HG03565 (cell line): Measurements from ENCODE around the gene CEP112.

Source experiments
- ATAC-seq: cut with Tn5 transposase; IDR thresholded peaks from one replicate; pipeline ENCODE4 v1.9.1; 2021; ENCODE audit warnings: mild to moderate bottlenecking, moderate library complexity; ENCODE audit not compliant: unreplicated experiment

CEP112 gene

GRCh38 chr17:65998675-65999074, 193.3 kb downstream of the CEP112 start:
- no peak for ATAC-seq

DNA sequence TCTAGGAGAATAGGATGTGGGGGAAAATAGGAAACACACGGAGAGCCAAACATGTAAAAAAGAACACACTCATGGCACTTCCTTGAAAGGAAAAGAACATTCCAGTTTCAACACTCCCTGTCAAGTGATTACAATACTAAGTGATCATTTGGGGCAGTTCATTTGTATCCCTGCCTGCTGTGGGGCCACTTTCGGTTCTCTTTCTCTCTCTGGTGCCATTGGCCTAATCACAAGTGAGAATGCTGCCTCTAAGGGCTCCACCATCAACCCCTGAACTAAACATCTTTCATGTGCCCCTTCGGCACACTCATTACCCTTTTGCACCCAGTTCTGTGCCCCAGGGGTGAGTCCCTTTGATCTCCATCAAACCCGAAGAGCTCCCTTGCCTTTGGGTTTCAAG, 197.3 kb downstream of the CEP112 start:
- ATAC-seq: no peak

GRCh38 chr17:65994114-65994513, 197.8 kb downstream of the CEP112 start:
- ATAC-seq: no peak

GRCh38 chr17:65990593-65990992, 201.3 kb downstream of the CEP112 start:
- ATAC-seq: no peak

DNA sequence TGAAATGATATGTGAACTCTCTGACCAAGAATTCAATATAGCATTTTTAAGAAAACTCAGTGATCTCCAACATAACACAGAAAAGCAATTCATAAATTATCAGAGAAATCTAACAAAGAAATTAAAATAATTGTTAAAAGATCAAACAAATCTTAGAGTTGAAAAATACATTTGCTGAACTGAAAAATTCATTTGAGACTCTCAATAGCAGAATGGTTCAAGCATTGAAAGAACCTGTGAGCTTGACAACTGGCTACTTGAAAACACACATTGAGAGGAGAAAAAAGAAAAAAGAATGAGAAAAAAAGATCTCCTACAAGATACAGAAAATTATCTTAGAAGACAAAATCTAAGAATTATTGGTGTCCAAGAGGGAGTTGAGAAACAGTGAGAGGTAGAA, 203.5 kb downstream of the CEP112 start:
- ATAC-seq: no peak

DNA sequence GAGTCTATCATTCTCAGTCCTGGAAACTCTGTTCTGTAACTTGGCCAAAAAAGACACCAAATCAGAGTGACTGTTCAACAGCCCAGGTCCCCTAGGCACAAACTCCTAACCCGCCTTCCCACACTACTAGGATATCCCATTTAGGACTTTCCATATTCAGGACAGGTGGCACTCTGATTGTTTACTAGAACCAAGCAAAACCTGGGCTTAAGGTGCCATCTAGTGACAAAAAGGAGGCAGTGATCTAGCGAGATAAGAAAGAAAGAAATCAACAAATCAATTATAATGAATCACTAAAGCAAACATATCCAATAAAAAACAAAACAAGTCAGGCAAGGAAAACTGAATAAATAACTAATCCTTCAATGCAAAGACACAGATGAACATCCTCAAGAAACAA, 203.9 kb downstream of the CEP112 start:
- ATAC-seq: no peak

- ATAC-seq: no peak
Observed at GRCh38 chr17:65985571-65985970, 206.4 kb downstream of the CEP112 start.

- no peak for ATAC-seq
Observed at GRCh38 chr17:65984299-65984698, 207.6 kb downstream of the CEP112 start.

DNA sequence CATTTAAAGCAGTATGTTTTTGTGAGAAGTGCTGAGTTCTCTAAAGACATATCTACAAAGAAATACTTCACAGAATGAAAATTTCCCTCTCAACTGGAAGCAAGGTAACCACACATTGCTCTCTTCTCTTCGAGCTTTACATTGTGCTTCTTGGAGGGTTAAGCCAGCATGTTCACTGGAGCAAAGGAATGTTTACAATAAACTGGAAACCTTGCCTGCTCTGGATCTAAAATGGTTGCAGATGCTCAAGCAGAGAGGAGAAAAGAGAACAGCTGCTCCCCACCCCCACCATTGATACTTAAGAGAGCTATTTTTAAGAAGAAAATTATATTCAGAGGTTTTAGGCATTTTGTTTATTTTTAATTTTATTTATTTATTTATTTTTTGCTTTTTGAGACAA, 213.1 kb downstream of the CEP112 start:
- no peak for ATAC-seq

DNA sequence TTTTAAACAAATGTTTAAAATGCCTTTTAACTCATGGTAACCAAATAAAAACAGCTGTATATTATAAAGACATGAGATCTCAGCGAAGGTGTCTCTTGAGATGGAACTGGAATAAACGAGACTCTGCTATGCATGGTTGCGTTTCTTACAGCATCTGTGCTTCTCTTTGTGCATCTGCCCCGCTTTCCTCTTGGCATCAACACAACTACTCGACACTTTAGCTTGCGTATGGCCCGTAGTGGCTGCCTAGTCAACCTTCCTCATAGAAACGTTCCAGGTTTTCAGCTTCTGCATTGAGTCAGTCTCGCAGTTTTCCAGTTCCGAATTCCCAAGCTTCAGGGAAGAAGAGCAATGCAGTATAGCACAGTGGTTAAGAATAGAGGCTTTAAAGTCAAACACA, 214.9 kb downstream of the CEP112 start:
- ATAC-seq: no peak

- no peak for ATAC-seq
Observed at GRCh38 chr17:65975878-65976277, 216.1 kb downstream of the CEP112 start.

DNA sequence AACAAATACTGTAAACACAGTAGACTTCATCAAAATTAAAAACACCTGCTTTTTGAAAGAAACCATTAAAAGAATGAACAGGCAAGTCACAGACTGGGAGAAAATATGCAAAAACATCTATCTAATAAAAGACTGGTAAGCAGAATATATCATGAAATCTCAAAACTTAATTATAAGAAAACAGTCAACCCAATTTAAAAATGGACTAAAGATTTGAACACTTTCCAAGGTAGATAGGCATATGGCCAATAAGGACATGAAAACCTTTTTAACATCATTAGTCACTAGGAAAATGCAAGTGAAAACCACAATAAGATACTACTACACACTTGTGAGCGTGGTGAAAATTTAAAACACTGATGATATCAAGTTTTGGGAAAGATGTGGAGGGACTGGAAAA, 218.7 kb downstream of the CEP112 start:
- ATAC-seq: no peak

GRCh38 chr17:65967372-65967771, 224.6 kb downstream of the CEP112 start:
- no peak for ATAC-seq

- ATAC-seq: no peak
Observed at GRCh38 chr17:65966072-65966695, 225.7 kb downstream of the CEP112 start.

DNA sequence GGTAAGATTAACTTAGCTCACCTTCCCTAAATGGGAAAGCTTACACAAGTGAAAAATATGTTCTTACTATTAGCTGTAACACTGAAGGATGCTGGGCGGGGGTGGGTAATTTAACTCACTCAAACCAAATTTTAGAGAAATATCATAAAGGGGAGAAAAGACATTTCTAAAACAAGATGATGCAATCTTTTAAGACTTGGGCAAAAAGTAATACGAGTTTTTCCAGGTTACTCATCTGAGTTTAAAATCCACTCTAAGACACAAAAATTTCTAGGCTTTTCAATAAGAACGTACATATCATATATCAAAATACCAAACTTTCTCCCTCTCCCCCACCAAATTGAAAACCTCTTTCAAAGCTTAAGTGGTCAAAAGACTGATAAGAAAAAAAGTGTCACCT, 228.8 kb downstream of the CEP112 start:
- no peak for ATAC-seq

GRCh38 chr17:65959630-65960029, 232.3 kb downstream of the CEP112 start:
- ATAC-seq: no peak

DNA sequence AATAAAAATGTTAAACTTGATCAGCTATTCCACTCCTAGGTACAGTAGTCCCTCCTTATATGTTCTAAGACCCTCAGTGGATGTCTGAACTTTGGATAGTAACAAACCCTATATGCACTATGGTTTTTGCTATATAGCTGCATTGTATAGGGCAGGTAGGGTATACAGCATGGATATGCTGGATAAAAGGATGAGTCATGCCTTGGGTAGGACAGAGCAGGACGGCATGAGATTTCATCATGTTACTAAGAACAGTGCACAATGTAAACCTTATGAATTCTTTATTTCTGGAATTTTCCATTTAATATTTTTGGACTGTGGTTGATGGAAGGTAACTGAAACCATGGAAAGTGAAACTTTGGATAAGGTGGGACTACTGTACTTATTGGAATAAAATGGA, 235.1 kb downstream of the CEP112 start:
- ATAC-seq: no peak

DNA sequence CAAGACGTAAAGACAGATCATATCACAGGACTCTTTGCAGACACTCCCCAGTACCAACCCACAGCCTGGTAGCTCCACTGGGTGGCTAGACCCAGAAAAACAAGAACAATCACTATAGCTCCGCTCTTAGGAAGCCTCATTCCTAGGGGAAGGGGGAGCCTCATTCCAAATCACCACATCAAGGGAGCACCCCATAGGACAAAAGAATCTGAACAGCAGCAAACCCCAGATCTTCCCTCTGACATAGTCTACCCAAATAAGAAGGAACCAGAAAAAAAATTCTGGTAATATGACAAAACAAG, 237.8 kb downstream of the CEP112 start:
- ATAC-seq: no peak

DNA sequence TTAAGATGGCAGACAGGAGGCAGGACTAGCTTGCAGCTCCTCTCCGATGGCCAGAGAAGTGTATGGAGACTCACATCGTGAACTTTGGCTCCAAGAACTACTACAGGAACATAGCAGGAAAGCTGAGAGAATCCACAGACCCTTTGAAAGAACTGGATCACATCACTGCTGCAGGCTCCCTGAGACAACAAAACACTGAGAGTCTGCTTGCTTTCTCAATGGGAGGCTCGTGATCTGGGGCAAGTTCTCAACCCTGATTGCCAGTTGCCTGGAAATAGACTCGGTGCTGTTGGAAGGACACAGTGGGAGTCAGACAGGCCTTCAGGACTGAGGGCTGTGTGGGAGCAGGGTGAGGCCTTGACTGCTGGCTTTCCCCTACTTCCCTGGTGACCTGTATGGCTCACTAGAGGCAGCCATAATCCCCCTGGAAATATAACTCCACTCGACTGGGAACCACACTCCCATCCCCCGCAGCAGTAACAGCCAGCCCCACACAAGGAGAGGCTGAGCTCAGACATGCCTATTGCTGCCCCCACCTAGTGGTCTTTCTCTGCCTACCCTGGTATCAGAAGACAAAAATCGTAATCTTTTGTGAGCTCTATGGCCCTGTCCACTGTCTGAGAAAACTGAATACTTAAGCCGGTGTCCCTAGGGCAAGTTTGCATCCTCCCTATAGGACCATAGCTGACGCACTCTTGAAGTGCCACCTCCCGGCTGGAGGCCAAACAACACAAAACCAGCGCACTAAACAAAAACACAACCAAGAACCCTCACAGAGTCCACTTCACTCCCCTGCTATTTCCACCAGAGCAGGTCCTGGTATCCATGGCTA, 238.4 kb downstream of the CEP112 start:
- no peak for ATAC-seq

GRCh38 chr17:65952586-65952985, 239.3 kb downstream of the CEP112 start:
- no peak for ATAC-seq

GRCh38 chr17:65952015-65952414, 239.9 kb downstream of the CEP112 start:
- ATAC-seq: no peak

GRCh38 chr17:65947831-65948230, 244.1 kb downstream of the CEP112 start:
- ATAC-seq: no peak

- ATAC-seq: no peak
Observed at GRCh38 chr17:65942592-65942991, 249.3 kb downstream of the CEP112 start.
